T-helper 22 cell (primary cell): ENCODE results near the gene KANSL2.
"Not testable (repeated sequence)": the region's sequence is repeated elsewhere in the genome, so short reads cannot be mapped to it uniquely, and the experiment has no call there.

Experiments used
- DNase-seq: peaks from one replicate; pipeline ENCODE4 v3.0.0-alpha.2; 2020; ENCODE audit warnings: low read depth

Gene KANSL2

DNA sequence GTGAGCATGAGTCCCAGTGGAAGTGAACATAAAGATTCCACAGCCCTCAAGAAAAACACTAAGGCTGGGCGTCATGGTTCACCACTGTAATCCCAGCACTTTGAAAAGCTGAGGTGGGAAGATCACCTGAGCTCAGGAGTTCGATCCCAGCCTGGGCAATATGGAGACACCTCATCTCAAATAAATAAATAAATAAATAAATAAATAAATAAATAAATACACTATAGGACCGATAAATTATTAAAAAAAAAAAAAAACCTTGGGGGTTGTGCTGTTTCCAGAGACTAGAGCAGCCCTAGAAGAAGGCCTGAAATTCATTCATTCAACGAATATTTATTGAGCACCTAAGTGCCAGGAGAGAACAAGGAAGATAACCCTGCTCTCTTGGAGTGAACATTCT, 1.5 kb upstream of the KANSL2 start:
- no peak for DNase-seq

DNA sequence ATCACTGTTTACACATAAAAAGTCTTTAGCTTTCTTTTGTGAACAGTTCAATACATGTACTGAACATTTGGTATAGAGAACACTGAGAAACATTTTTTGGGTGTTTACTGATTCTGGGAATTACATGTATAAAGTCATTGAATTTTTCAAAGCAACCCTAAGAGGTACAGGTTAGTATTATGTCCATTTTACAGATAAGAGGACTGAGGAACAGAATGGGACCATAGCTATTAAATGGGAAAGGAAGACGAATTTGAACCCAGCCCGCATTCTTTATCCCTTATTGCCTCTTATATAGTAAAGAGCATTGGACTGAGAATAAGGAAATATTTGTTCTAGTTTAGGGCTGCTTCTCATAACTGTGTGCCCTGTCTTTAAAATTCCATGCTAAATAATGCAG, 889 bp upstream of the KANSL2 start:
- no peak for DNase-seq

DNA sequence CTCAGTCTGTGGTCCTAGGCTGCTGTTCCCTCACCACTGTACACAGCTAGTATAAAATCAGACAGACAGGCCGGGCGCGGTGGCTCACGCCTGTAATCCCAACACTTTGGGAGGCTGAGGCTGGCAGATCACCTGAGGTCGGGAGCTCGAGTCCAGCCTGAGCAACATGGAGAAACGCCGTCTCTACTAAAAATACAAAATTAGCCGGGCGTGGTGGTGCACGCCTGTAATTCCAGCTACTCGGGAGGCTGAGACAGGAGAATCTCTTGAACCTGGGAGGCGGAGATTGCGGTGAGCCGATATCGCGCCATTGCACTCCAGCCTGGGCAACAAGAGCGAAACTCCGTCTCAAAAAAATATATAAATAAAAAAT, 481 bp upstream of the KANSL2 start:
- DNase-seq = not testable (repeated sequence)

DNA sequence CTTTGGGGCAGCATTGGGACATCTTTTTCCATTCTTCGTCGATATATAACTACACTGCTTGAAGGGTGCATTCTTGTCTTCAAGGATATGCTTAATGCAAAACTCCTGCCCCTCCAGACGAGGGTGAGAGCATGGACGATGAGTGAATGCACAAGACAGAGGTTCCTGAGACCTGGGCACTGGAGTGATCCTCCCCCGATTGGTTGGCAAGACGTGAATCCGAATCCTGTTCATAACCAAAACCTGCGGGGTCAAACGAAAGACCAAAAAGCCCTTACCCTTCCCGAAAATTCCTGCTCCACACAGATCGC, 684 bp downstream of the KANSL2 start:
- DNase-seq = no peak

DNA sequence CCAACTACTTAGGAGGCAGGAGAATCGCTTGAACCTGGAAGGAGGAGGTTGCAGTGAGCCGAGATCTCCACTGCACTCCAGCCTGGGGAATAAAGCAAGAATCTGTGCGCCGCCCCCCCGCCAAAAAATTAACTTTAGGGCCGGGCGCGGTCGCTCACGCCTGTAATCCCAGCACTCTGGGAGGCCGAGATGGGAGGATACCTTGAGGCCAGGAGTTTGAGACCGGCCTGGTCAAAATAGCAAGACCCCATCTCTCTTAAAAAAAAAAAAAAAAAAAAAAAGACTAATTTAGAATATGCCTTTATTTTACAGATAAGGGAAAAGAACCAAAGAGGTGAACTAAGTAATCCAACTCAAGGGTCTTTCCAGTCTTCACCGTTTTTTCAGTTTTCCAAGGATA, 1.2 kb downstream of the KANSL2 start:
- no peak for DNase-seq

DNA sequence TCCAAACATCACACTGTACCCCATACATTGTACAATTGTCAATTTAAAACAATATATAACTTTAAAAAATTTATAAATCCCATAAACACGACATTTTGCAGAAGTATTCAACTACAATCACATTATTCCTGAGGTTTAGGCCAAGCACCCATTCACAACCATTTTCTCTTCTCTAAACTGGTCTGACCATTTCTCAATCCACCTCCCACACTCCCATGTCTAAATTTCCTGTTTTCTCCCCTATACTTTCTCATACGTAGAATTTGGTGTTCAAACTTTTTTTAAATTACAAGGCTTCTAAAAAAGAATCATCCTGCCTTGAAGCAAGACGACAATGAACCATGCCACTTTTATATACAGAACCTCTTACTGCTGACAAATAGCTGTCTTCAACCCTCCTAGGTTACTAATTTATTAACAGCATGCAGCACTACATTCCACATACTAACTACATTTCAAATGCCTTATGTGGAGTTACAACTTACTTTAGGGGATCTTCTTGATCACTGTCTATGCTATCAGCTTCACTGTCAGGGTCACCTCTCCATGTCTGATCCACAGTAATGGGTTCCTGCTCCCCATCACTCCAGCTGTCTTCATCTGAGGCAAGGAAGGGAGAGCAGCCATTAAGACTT, 3.4 kb downstream of the KANSL2 start:
- no peak for DNase-seq

- no peak for DNase-seq
Observed at GRCh38 chr12:48671231-48671856, 10.7 kb downstream of the KANSL2 start.

GRCh38 chr12:48668996-48669395, 13.0 kb downstream of the KANSL2 start:
- DNase-seq = no peak

DNA sequence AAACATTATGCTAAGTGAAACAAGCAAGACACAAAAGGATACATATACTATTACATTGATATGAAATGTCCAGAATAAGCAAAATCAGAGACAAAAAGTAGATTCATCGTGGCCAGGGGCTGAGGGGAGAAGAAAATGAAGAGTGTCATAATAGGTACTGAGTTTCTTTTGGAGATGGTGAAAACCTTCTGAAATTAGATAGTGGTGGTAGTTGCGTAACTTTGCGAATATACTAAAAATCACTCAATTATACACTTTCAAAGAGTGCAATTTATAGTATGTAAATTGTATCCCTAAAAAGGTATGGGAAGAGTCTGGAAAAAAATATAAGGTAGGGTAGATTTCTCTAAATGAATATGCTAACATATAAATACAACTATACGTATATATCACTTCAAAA, 22.2 kb downstream of the KANSL2 start:
- DNase-seq = no peak

DNA sequence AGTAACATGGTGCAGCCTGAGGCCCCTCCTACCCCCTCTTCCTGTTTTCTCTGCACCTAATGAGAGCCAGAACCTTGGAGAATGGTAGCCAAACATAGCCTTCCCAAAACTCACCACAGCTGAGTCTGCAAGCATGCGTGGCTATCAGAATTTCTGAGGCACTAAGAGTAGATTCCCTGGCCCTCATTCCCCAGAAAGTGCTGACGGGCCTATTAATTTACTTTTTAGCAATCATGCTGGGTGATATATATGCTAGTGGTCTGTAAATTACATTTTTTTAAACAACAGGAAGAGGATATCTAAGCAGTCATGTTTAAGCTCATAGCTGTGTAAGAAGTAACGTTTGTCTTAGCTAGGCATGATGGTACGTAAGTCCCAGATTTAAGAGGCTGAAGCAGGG, 30.4 kb downstream of the KANSL2 start:
- no peak for DNase-seq

GRCh38 chr12:48645354-48645753, 36.7 kb downstream of the KANSL2 start:
- DNase-seq = not testable (repeated sequence)

- no peak for DNase-seq
Observed at GRCh38 chr12:48643011-48643410, 39.0 kb downstream of the KANSL2 start.

- not testable (repeated sequence) for DNase-seq
Observed at GRCh38 chr12:48641752-48642555, 40.1 kb downstream of the KANSL2 start.

DNA sequence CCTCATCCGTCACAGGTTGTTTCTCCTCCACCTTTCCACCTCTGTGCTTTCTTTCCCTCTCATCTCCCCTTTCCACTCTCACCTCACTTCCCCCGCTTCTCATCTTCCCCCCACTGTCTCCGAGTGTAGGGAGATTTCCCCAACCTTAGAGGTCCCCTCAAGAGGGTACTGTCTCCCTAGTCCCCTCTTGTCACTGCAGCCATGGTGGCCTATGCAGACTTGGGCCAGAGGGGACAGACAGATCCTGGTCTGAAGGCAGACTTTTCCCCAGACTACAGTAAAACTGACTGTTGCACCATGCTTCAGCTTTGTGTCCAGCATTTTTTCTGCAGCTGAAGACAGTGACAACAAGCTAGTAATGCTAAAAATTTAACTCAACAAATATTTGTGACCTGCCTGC, 41.2 kb downstream of the KANSL2 start:
- DNase-seq = no peak

- DNase-seq = no peak
Observed at GRCh38 chr12:48640428-48640827, 41.6 kb downstream of the KANSL2 start.

GRCh38 chr12:48631071-48631470, 51.0 kb downstream of the KANSL2 start:
- DNase-seq = no peak

DNA sequence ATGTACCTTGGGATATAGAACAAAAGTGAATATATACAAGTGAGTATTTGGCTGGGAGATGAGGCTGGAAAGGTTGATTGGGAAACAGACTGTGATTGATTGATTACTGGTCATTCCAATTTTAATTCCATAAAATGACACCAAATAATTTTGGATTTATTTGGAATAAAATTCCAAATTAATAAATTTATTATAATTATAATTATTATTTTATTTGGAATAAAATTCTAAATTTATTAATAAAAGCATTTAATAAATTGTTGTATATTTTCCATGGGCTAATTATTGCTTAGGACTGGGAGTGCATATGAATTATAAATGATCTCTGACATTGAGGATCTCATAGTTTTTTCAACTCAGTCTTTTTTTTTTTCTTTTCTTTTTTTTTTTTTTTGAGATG, 51.7 kb downstream of the KANSL2 start:
- no peak for DNase-seq

GRCh38 chr12:48629541-48629940, 52.5 kb downstream of the KANSL2 start:
- DNase-seq = no peak

DNA sequence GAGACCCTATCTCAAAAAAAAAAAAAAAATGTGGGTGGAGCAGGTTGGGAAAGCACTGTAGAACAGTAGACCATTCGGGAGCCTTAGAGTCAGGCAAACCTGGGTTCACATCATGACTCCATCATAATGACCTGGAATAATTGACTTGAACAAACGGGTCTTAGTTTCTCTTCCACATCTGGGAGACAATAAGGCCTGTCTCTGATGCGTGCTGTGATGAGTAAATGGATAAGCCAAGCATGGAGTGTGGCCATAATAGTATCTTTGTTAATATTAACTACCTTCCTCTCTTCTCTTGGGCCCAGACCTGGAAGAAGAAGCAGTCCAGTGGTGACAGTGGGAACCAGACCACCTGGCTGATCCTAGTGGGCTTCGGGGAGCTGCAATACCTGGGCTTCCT, 54.5 kb downstream of the KANSL2 start:
- no peak for DNase-seq

- not testable (repeated sequence) for DNase-seq
Observed at GRCh38 chr12:48622997-48623396, 59.0 kb downstream of the KANSL2 start.

- peak; percentile 33 for DNase-seq
Observed at GRCh38 chr12:48618541-48618940, 63.5 kb downstream of the KANSL2 start.

GRCh38 chr12:48615681-48616080, 66.4 kb downstream of the KANSL2 start:
- no peak for DNase-seq

DNA sequence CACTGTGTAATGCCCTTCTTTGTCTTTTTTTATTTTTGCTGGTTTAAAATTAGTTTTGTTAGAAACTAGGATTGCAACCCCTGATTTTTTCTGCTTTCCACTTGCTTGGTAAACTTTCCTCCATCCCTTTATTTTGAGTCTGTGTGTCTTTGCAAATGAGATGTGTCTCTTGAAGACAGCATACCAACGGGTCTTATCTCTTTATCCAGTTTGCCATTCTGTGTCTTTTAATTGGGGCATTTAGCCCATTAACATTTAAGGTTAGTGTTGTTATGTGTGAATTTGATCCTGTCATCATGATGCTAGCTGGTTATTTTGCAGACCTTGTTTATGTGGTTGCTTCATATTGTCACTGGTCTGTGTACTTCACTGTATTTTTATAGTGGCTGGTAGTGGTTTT, 68.7 kb downstream of the KANSL2 start:
- no peak for DNase-seq
